DND-41 (cell line): ENCODE data around the gene STK25.
"Not testable (repeated sequence)": the region's sequence is repeated elsewhere in the genome, so short reads cannot be mapped to it uniquely, and the experiment has no call there.

Experiments
- ATAC-seq: fragments of 200-7000 bp; cut with Tn5 transposase; 3 replicates; pipeline ENCODE4 v1.9.1; 2021; ENCODE audit warnings: low read depth; ENCODE audit not compliant: insufficient read depth
- DNase-seq: peaks from one replicate; pipeline ENCODE4 v3.0.0-alpha.2; 2020
- H2AFZ ChIP-seq: 2 replicates; pipeline ENCODE4 v1.6.0; 2012; ENCODE audit warnings: low read depth, low read length
- H3K27ac ChIP-seq: 2 replicates; pipeline ENCODE4 v1.5.1; 2012; ENCODE audit warnings: low read length, inconsistent platforms
- H3K27me3 ChIP-seq: fragments of 200-600 bp; sonication (generic); 2 replicates; pipeline ENCODE4 v1.6.0; 2012; ENCODE audit warnings: low read length, mild to moderate bottlenecking, inconsistent platforms; ENCODE audit not compliant: insufficient read depth, poor library complexity
- H3K36me3 ChIP-seq: 2 replicates; pipeline ENCODE4 v1.5.1; 2012; ENCODE audit warnings: low read length, inconsistent platforms; ENCODE audit not compliant: insufficient read depth
- H3K4me1 ChIP-seq: 2 replicates; pipeline ENCODE4 v1.5.1; 2012; ENCODE audit warnings: mild to moderate bottlenecking, low read length; ENCODE audit not compliant: insufficient read depth
- H3K4me2 ChIP-seq: 2 replicates; pipeline ENCODE4 v1.6.0; 2012; ENCODE audit warnings: mild to moderate bottlenecking, moderate library complexity, low read length, inconsistent platforms; ENCODE audit not compliant: insufficient read depth
- H3K4me3 ChIP-seq, 2 experiments: fragments of 200-600 bp in 1 of 2; shearing (Covaris generic) in 1 of 2; 2 replicates each; pipeline ENCODE4 v1.5.1; 2012 to 2016; ENCODE audit warnings: inconsistent platforms in 2 of 2, low read length in 2 of 2, mild to moderate bottlenecking in 2 of 2, low read depth in 1 of 2, moderate library complexity in 1 of 2
- H3K79me2 ChIP-seq: 2 replicates; pipeline ENCODE4 v1.6.0; 2012; ENCODE audit warnings: low read length, inconsistent platforms; ENCODE audit not compliant: insufficient read depth
- H3K9ac ChIP-seq: 2 replicates; pipeline ENCODE4 v1.6.0; 2012; ENCODE audit warnings: low read depth, mild to moderate bottlenecking, inconsistent platforms, low read length, moderate library complexity
- H3K9me3 ChIP-seq: 2 replicates; pipeline ENCODE4 v1.5.1; 2012; ENCODE audit warnings: low read length, moderate library complexity, mild to moderate bottlenecking, inconsistent platforms; ENCODE audit not compliant: insufficient read depth, severe bottlenecking
- H4K20me1 ChIP-seq: 2 replicates; pipeline ENCODE4 v1.6.0; 2012; ENCODE audit warnings: low read length; ENCODE audit not compliant: insufficient read depth
- CTCF ChIP-seq: IDR thresholded peaks from 2 replicates; pipeline ENCODE4 v1.5.1; 2012; ENCODE audit warnings: borderline replicate concordance, low read length, moderate library complexity, mild to moderate bottlenecking; ENCODE audit not compliant: poor library complexity, severe bottlenecking; ENCODE audit errors: extremely low read depth
- EZH2 ChIP-seq: IDR thresholded peaks from 3 replicates; pipeline ENCODE4 v1.6.1; 2012; ENCODE audit warnings: borderline replicate concordance, low read depth, mild to moderate bottlenecking, moderate library complexity, low read length, inconsistent platforms; ENCODE audit not compliant: severe bottlenecking

STK25 gene

GRCh38 chr2:241454837-241455485 lies 53.4 kb downstream of the STK25 start:
- peaks cover 45% of the 10 kb centered on the region for H4K20me1 ChIP-seq

GRCh38 chr2:241453919-241454318 lies 54.5 kb downstream of the STK25 start:
- not testable (repeated sequence) for DNase-seq, H3K9me3 ChIP-seq, H3K4me2 ChIP-seq, H3K27me3 ChIP-seq, H3K27ac ChIP-seq, H3K4me1 ChIP-seq, H3K79me2 ChIP-seq, H2AFZ ChIP-seq, H3K36me3 ChIP-seq, H3K9ac ChIP-seq, H3K4me3 ChIP-seq, ATAC-seq
- peaks cover 42% of the 10 kb centered on the region for H4K20me1 ChIP-seq

More at GRCh38 chr2:241454837-241455485, 53.4 kb downstream of the STK25 start:
- H3K36me3 ChIP-seq, result no peaks in the 10 kb centered on the region; the same call in 1 of the 2 replicates
- H3K9ac ChIP-seq, result no peak overlapping the region
- H3K4me1 ChIP-seq, result no peaks in the 10 kb centered on the region
- H3K27me3 ChIP-seq, result no peaks in the 10 kb centered on the region
- no peak overlapping the region for H2AFZ ChIP-seq
- no peaks in the 10 kb centered on the region for H3K9me3 ChIP-seq
- H3K4me3 ChIP-seq, result no peak overlapping the region
- no peak for DNase-seq
- ATAC-seq, result no peak
- H3K27ac ChIP-seq, result no peak overlapping the region
- no peak overlapping the region for H3K4me2 ChIP-seq
- H3K79me2 ChIP-seq, result no peaks in the 10 kb centered on the region
- TF ChIP-seq EZH2, result no peak
- TF ChIP-seq CTCF, result no peak

- Histone ChIP-seq H3K4me1 (no peaks in the 10 kb centered on the region), H3K4me2 (no peak overlapping the region), H3K27me3 (no peaks in the 10 kb centered on the region), H3K9ac (no peak overlapping the region), H3K4me3 (no peak overlapping the region), H3K79me2 (no peaks in the 10 kb centered on the region), H3K36me3 (no peaks in the 10 kb centered on the region; the same call in 1 of the 2 replicates), H4K20me1 (peaks cover 47% of the 10 kb centered on the region), H3K27ac (no peak overlapping the region), H2AFZ (no peak overlapping the region), H3K9me3 (no peaks in the 10 kb centered on the region)
- ATAC-seq, result no peak
- DNase-seq, result no peak
- TF ChIP-seq CTCF (no peak), EZH2 (no peak)
These were observed 56.4 kb downstream of the STK25 start for GRCh38 chr2:241451840-241452506.

GRCh38 chr2:241450092-241450491 lies 58.3 kb downstream of the STK25 start:
- peaks cover 52% of the 10 kb centered on the region for H4K20me1 ChIP-seq
- not testable (repeated sequence) for H3K79me2 ChIP-seq, H3K9me3 ChIP-seq, H3K27ac ChIP-seq, H3K36me3 ChIP-seq, H3K4me3 ChIP-seq, H3K4me2 ChIP-seq, H3K9ac ChIP-seq, H3K4me1 ChIP-seq, DNase-seq, H2AFZ ChIP-seq, H3K27me3 ChIP-seq, ATAC-seq
